ENCODE measurements around the gene PLK5.

DNA sequence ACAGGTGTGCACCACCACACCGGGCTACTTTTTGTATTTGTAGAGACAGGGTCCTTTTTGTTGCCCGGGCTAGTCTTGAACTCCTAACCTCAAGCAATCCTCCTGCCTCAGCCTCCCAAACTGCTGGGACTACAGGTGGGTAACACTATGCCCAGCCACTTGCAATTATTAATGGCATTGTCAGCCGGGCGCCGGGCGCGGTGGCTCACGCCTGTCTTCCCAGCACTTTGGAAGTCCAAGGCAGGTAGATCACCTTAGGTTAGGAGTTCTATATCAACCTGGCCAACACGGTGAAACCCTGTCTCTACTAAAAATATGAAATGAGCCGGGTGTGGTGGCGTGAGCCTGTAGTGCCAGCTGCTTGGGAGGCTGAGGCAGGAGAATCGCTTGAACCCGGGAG, 47.0 kb downstream of the PLK5 start:
- TF ChIP-seq, protein P1, sequence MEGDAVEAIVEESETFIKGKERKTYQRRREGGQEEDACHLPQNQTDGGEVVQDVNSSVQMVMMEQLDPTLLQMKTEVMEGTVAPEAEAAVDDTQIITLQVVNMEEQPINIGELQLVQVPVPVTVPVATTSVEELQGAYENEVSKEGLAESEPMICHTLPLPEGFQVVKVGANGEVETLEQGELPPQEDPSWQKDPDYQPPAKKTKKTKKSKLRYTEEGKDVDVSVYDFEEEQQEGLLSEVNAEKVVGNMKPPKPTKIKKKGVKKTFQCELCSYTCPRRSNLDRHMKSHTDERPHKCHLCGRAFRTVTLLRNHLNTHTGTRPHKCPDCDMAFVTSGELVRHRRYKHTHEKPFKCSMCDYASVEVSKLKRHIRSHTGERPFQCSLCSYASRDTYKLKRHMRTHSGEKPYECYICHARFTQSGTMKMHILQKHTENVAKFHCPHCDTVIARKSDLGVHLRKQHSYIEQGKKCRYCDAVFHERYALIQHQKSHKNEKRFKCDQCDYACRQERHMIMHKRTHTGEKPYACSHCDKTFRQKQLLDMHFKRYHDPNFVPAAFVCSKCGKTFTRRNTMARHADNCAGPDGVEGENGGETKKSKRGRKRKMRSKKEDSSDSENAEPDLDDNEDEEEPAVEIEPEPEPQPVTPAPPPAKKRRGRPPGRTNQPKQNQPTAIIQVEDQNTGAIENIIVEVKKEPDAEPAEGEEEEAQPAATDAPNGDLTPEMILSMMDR (conservative IDR thresholded peaks at IDR 0.05; ENCODE audit: low read depth, low read length), result no peak
- no peak for TF ChIP-seq EZH2 (IDR thresholded peaks at IDR 0.05; ENCODE audit: borderline replicate concordance, low read depth, low read length, poor library complexity, severe bottlenecking)

Data from A673 (cell line).